ENCODE measurements around the gene TBC1D20.
"Not testable (repeated sequence)": the region's sequence is repeated elsewhere in the genome, so short reads cannot be mapped to it uniquely, and the experiment has no call there.

Gene TBC1D20

GRCh38 chr20:458776-459175, 3.6 kb downstream of the TBC1D20 start:
- TF ChIP-seq CTCF (IDR thresholded peaks at IDR 0.05; ENCODE audit: low read depth, low read length), result no peak
- no peak for DNase-seq (ENCODE audit: extremely low read depth, low read depth)

GRCh38 chr20:454951-455350, 7.4 kb downstream of the TBC1D20 start:
- DNase-seq (ENCODE audit: extremely low read depth, low read depth), result no peak

GRCh38 chr20:452021-452420, 10.3 kb downstream of the TBC1D20 start:
- not testable (repeated sequence) for DNase-seq (ENCODE audit: extremely low read depth, low read depth)

More at GRCh38 chr20:454951-455350, 7.4 kb downstream of the TBC1D20 start:
- TF ChIP-seq CTCF (IDR thresholded peaks at IDR 0.05; ENCODE audit: low read depth, low read length), result no peak

GRCh38 chr20:445514-446336, 16.6 kb downstream of the TBC1D20 start:
- TF ChIP-seq CTCF (IDR thresholded peaks at IDR 0.05; ENCODE audit: low read depth, low read length), result no peak
- no peak for DNase-seq (ENCODE audit: extremely low read depth, low read depth)

- no peak for TF ChIP-seq CTCF (IDR thresholded peaks at IDR 0.05; ENCODE audit: low read depth, low read length)
- no peak for DNase-seq (ENCODE audit: extremely low read depth, low read depth)
Observed at GRCh38 chr20:444862-445426, 17.4 kb downstream of the TBC1D20 start.

- no peak for TF ChIP-seq CTCF (IDR thresholded peaks at IDR 0.05; ENCODE audit: low read depth, low read length)
- no peak for DNase-seq (ENCODE audit: extremely low read depth, low read depth)
Observed at GRCh38 chr20:444117-444516, 18.2 kb downstream of the TBC1D20 start.

- no peak for DNase-seq (ENCODE audit: extremely low read depth, low read depth)
- TF ChIP-seq CTCF (IDR thresholded peaks at IDR 0.05; ENCODE audit: low read depth, low read length), result no peak
Observed at GRCh38 chr20:443223-443775, 19.0 kb downstream of the TBC1D20 start.
